22Rv1 (cell line): ENCODE results near the gene SCN5A.

Source experiments
- ZFX ChIP-seq: fragments of 450-650 bp; IDR thresholded peaks from 2 replicates; pipeline ENCODE4 v1.6.1; 2017; ENCODE audit warnings: antibody characterized with exemption, borderline replicate concordance
- TF ChIP-seq, protein P1 (sequence below): fragments of 450-650 bp; IDR thresholded peaks from 2 replicates; pipeline ENCODE4 v1.5.1; 2017; ENCODE audit warnings: mild to moderate bottlenecking

DNA sequence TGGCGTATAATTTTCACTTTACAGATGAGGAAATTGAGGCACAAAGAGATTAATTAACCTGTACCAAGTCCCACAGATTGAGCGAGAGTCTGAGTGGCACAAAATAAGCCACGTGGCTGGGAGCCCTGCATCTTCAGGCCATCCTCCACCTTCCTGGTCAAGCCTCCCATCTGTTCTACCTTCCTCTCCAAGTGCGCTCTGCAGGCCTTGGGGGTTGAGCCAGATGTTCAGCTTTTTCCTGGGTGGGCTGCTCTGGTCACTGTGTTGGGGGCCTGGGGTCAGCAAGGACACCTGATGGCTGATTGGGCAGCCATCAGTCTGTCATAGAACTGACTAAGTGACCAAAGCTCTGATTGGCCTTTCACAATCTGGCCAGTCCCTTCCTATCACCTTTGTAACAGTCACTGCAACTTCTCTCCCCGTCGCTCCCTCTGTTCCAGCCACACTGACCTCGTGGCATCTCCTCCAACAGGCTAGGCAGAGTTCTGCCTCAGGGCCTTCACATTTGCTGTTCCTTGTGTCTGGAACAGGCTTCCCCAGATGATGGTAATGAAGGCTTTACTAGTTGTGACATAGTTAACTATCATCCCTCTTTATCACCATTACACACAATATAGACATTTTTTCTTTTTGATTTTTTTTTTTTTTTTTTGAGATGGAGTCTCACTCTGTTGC lies 46.8 kb downstream of the SCN5A start:
- TF ChIP-seq, protein P1, sequence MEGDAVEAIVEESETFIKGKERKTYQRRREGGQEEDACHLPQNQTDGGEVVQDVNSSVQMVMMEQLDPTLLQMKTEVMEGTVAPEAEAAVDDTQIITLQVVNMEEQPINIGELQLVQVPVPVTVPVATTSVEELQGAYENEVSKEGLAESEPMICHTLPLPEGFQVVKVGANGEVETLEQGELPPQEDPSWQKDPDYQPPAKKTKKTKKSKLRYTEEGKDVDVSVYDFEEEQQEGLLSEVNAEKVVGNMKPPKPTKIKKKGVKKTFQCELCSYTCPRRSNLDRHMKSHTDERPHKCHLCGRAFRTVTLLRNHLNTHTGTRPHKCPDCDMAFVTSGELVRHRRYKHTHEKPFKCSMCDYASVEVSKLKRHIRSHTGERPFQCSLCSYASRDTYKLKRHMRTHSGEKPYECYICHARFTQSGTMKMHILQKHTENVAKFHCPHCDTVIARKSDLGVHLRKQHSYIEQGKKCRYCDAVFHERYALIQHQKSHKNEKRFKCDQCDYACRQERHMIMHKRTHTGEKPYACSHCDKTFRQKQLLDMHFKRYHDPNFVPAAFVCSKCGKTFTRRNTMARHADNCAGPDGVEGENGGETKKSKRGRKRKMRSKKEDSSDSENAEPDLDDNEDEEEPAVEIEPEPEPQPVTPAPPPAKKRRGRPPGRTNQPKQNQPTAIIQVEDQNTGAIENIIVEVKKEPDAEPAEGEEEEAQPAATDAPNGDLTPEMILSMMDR, result no peak
- no peak for TF ChIP-seq ZFX
